Retinal pigment epithelial cell (primary cell): ENCODE data around the gene HS3ST6.

Source experiments
- DNase-seq: peaks from one replicate; pipeline ENCODE4 v3.0.0-alpha.2; 2010; ENCODE audit warnings: low read depth
- H3K4me3 ChIP-seq: 2 replicates; pipeline ENCODE4 v1.5.1; 2011; ENCODE audit warnings: mild to moderate bottlenecking, low read length, control low read depth, moderate library complexity
- TF ChIP-seq, protein P1 (sequence below): conservative IDR thresholded peaks from 2 replicates; pipeline ENCODE4 v1.5.1; 2011; ENCODE audit warnings: low read depth, low read length, control low read depth, inconsistent platforms

Gene HS3ST6

DNA sequence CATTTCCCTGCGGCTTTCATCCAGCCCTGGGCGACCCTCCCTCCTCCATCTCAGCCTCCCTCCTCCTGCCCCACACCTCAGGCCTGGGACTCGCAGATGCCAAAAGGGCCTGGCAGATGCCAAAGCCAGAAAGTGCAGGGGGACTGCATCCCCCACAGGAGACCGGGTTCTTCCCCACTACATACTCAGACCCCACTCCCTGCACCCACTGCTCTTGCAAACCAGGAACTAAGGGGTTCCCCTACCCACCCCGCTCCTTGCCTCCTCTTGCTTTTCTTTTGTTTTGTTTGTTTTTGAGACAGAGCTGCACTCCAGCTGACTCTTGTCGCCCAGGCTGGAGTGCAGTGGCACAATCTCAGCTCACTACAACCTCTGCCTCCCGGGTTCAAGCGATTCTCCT is 3.2 kb downstream of the HS3ST6 start:
- H3K4me3 ChIP-seq = no peak overlapping the region
- DNase-seq = no peak
- TF ChIP-seq, protein P1, sequence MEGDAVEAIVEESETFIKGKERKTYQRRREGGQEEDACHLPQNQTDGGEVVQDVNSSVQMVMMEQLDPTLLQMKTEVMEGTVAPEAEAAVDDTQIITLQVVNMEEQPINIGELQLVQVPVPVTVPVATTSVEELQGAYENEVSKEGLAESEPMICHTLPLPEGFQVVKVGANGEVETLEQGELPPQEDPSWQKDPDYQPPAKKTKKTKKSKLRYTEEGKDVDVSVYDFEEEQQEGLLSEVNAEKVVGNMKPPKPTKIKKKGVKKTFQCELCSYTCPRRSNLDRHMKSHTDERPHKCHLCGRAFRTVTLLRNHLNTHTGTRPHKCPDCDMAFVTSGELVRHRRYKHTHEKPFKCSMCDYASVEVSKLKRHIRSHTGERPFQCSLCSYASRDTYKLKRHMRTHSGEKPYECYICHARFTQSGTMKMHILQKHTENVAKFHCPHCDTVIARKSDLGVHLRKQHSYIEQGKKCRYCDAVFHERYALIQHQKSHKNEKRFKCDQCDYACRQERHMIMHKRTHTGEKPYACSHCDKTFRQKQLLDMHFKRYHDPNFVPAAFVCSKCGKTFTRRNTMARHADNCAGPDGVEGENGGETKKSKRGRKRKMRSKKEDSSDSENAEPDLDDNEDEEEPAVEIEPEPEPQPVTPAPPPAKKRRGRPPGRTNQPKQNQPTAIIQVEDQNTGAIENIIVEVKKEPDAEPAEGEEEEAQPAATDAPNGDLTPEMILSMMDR = no peak

DNA sequence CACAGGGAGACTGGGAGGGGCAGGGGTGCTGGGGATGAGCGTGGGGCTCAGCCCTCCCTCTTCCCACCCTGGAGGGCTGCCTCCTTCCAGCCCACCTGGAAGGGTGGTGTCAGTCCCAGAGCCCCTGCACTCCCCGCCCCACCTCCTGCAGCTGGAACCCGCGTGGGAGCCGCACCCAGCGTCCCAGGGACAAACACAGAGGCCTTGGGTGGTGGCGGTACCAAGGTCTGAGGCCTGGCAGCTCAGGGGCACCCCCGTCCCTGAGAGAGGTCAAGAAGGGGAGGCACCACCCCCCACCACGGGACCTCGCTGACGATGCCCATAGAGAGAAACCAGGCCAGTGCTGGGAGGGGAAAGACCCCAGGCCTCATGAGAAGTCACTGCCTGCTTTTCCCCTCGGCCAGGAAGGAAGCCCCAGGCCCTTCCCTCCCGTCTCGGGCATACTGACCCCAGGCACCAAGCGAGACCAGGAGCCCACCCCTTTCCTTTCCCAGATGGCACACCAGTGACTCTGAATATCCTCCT is 4.1 kb downstream of the HS3ST6 start:
- no peak for DNase-seq
- TF ChIP-seq, protein P1 = no peak
- no peak overlapping the region for H3K4me3 ChIP-seq

DNA sequence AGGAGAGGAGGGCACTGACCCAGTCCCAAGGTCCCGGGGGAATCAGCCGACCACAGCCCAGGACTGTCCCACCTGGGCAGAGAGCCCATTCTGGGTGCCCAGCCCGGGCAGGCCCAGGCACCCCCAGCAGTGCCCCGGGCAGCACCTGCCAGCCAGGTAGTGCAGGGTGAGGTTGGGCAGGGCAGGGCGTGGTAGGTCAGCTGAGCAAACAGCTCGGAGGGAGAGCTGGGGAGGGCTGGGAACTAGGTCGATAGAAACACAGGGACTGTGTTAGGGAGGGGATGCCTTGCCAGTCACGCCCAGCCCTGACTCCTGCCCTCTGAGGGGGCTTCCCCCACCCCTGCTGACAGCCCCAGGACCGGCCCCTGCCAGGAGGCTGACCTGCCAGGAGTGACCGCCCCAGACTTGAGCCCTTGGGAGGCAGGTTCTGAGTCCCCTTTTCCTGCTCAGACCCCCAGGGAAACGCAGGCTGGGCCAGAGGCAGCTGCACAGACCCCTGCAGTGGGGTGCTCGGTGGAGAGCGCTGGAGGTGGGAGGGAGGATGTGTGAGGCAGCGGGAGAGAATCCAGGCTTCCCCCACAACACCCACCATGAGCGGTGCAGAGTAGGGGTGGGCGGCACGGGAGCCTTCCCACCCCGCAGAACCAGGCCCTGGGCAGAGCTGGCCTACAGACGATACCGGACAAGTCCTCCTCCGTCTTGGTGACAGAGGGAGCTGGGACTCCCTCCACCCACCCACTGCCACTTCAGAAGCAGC is 4.7 kb downstream of the HS3ST6 start:
- TF ChIP-seq, protein P1 = no peak
- H3K4me3 ChIP-seq = no peak overlapping the region
- DNase-seq = no peak

DNA sequence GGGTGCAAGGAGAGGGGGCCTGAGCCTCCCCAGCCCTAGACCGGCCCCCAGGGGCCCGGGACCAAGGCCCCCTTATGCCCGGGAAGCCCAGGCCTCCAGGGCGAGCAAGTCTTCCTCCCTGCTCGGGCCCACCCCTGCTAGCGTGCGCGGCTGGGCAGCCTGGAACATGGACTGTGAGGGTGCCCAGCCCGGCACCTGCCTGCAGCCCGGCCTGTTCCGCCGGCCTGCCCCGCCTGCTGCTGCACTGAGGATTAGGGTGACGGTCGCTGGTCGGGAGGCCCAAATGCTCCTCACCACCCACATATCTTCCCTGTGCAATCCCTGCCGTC is 6.0 kb downstream of the HS3ST6 start:
- TF ChIP-seq, protein P1 = no peak
- DNase-seq = no peak
- H3K4me3 ChIP-seq = no peak overlapping the region

DNA sequence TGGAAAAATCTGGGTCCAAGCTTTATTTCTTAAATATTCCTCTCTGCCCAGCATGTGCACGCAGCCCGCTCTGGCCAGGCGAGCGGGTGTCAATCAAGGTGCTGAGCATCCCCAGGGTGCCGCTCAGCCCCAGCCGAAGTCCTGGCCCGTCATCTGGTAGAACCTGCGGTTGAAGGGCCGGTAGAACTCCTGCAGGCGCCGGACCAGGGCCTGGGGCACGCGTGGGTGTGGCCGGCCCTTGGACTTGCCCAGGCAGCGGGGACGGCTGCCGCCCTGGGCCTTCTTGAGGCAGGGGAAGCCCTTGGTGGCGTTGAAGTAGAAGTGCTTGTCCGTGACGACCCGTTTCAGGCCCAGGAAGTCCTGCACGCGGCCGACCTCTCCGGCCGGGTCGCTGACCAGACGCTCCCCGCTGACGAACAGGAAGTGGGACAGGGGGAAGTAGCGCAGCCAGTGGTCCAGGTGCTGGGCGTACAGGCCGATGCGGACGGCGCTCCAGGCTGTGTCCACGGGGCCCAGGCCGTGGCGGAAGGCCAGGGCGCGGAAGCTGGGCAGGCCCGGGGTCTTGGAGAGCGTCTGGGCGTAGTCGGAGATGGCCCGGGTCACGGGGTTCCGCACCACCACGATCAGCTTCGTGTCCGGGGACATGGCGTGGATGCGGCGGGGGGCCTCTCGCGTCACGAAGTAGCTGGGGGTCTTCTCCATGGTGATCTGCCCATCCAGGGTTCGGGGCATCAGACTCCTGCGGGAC is 6.6 kb downstream of the HS3ST6 start:
- TF ChIP-seq, protein P1 = no peak
- no peak for DNase-seq
- no peak overlapping the region for H3K4me3 ChIP-seq

DNA sequence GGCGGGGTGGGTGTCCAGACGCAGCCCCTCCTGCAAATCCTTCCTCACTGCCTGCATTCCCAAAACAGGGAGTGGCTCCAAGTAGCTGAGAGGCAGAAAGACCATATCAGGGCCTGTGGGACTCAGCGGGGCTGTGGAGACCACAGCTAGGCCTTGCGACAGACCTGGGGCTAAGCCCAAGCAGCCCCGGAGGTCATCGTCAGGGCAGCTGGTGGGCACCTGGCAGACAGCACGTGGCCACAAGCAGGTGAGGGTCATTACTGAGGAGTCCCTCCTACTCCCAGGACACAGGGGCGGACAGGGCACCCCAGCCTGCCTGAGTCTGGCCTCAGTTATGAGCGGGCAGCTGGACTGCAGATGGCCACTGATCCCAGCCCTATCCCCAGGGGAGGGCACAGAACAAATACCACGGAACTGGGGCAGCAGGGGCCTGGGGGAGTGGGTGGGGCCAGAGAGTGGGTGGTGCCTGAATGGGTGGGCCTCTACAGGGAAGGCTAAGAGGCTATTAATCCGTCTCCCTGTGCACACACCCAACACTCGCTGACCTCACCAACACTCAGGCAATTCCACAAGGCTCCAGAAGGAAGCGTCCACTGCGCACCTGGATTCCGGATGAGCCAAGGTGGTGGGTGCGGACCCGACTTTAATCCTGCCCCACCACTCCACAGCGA is 8.5 kb downstream of the HS3ST6 start:
- DNase-seq = no peak
- TF ChIP-seq, protein P1 = no peak

DNA sequence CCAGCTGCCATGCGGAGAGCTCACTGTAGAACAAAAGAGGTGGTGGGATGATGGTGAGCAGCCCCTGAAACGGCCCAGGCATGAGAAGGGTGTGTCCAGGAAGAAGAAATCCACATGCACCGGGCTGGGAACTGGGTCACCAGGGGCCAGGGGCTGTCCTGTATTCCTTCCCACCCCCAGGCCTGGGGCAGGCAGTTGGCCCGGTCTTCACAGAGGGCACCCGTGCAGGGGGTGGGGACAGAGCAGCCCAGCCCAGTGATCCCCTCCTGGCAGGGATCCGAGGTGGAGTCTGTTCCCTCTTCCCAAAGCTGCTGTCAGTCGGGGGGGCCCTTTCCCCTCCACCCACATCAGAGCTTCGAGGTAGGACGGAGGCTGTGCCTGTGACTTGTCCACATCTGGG is 9.2 kb downstream of the HS3ST6 start:
- H3K4me3 ChIP-seq = no peak overlapping the region
- TF ChIP-seq, protein P1 = no peak
- no peak for DNase-seq

More for the DNA sequence above, 8.5 kb downstream of the HS3ST6 start:
- no peak overlapping the region for H3K4me3 ChIP-seq
